HepG2 (cell line): ENCODE measurements around the gene ITCH. TPM values are rescaled to one million over a fixed set of nuclear protein-coding genes. Genes with fewer than 3 reads are reported as not detected.

Experiments used
- ATM ChIP-seq: fragments of 450-650 bp; IDR thresholded peaks from 2 replicates; pipeline ENCODE4 v1.7.1; 2017; ENCODE audit warnings: mild to moderate bottlenecking, borderline replicate concordance
- CAMTA2 ChIP-seq: sonication (generic); formaldehyde crosslinking; IDR thresholded peaks from 2 replicates; pipeline ENCODE4 v1.4.0; 2020; ENCODE audit warnings: mild to moderate bottlenecking, missing genetic modification reagents, borderline replicate concordance
- EEA1 ChIP-seq: sonication (generic); formaldehyde crosslinking; IDR thresholded peaks from 2 replicates; pipeline ENCODE4 v1.5.1; 2020; ENCODE audit warnings: mild to moderate bottlenecking, missing genetic modification reagents, borderline replicate concordance
- GLI4 ChIP-seq: sonication (generic); formaldehyde crosslinking; IDR thresholded peaks from 2 replicates; pipeline ENCODE4 v1.5.1; 2020; ENCODE audit warnings: missing genetic modification reagents, mild to moderate bottlenecking, moderate library complexity, borderline replicate concordance
- HMG20A ChIP-seq: IDR thresholded peaks from 2 replicates; pipeline ENCODE4 v1.6.1; 2016; ENCODE audit warnings: borderline replicate concordance
- HNRNPH1 ChIP-seq: fragments of 200-400 bp; formaldehyde crosslinking; optimal IDR thresholded peaks from 2 replicates; pipeline ENCODE3; 2017; ENCODE audit warnings: mild to moderate bottlenecking, low read depth, low read length
- NCOA1 ChIP-seq: sonication (generic); formaldehyde crosslinking; IDR thresholded peaks from 2 replicates; pipeline ENCODE4 v1.9.0; 2021; ENCODE audit warnings: missing genetic modification reagents
- NFIB ChIP-seq: sonication (generic); formaldehyde crosslinking; IDR thresholded peaks from 2 replicates; pipeline ENCODE4 v1.9.0; 2021; ENCODE audit warnings: missing genetic modification reagents, mild to moderate bottlenecking, borderline replicate concordance
- NR2C2 ChIP-seq: sonication (generic); formaldehyde crosslinking; IDR thresholded peaks from 2 replicates; pipeline ENCODE4 v1.4.0; 2020; ENCODE audit warnings: missing genetic modification reagents, mild to moderate bottlenecking, moderate library complexity, borderline replicate concordance
- SP4 ChIP-seq: sonication (generic); formaldehyde crosslinking; IDR thresholded peaks from 2 replicates; pipeline ENCODE4 v1.8.1; 2023; ENCODE audit warnings: mild to moderate bottlenecking, missing genetic modification reagents
- TCF7 ChIP-seq: sonication (generic); IDR thresholded peaks from 2 replicates; pipeline ENCODE4 v1.6.1; 2016; ENCODE audit warnings: antibody characterized with exemption, low read depth
- ZIK1 ChIP-seq: sonication (generic); formaldehyde crosslinking; IDR thresholded peaks from 2 replicates; pipeline ENCODE4 v1.5.0; 2020; ENCODE audit warnings: mild to moderate bottlenecking, low read depth, missing genetic modification reagents, borderline replicate concordance
- ZMYM4 ChIP-seq: sonication (generic); formaldehyde crosslinking; IDR thresholded peaks from 2 replicates; pipeline ENCODE4 v1.8.1; 2023; ENCODE audit warnings: mild to moderate bottlenecking, missing genetic modification reagents
- ZNF296 ChIP-seq: sonication (generic); formaldehyde crosslinking; conservative IDR thresholded peaks from 2 replicates; pipeline ENCODE4 v1.5.0; 2020; ENCODE audit warnings: mild to moderate bottlenecking, missing genetic modification reagents
- ZNF331 ChIP-seq: sonication (generic); formaldehyde crosslinking; IDR thresholded peaks from 2 replicates; pipeline ENCODE4 v1.4.0; 2020; ENCODE audit warnings: missing genetic modification reagents
- ZNF496 ChIP-seq: sonication (generic); formaldehyde crosslinking; IDR thresholded peaks from 2 replicates; pipeline ENCODE4 v1.8.1; 2023; ENCODE audit warnings: mild to moderate bottlenecking, moderate library complexity, missing genetic modification reagents; ENCODE audit not compliant: insufficient replicate concordance
- ZNF772 ChIP-seq: sonication (generic); formaldehyde crosslinking; IDR thresholded peaks from 2 replicates; pipeline ENCODE4 v1.5.0; 2020; ENCODE audit warnings: mild to moderate bottlenecking, missing genetic modification reagents
- polyA plus RNA-seq, 8 experiments: library from polyadenylated mRNA; depleted of rRNA in 3 of 8; stranded (reverse) in 7 of 8; unstranded in 1 of 8; fragments of >200 nt; fragmentation: Illumina TruSeq in 4 of 8; extraction: Trizol in 4 of 8; gene quantifications; 2 replicates each; pipeline versions ENCODE4 v1.2.1 to v1.2.3, GENCODE V29; 2011 to 2016; ENCODE audit warnings: low read depth in 4 of 8, missing spikeins in 1 of 8, mixed read lengths in 1 of 8; ENCODE audit not compliant: insufficient read depth in 1 of 8
- total RNA-seq, 5 experiments: library from RNA; depleted of rRNA; stranded (reverse); fragments of >200 nt; fragmentation: Illumina TruSeq; extraction: Trizol; gene quantifications; 2 replicates each; pipeline ENCODE4 v1.2.3, GENCODE V29; 2016; ENCODE audit warnings: low read depth in 1 of 5
- TF ChIP-seq, protein P1 (sequence below): sonication (generic); formaldehyde crosslinking; IDR thresholded peaks from 2 replicates; pipeline ENCODE4 v1.5.1; 2020; ENCODE audit warnings: mild to moderate bottlenecking, moderate library complexity, missing genetic modification reagents
- TF ChIP-seq, protein P2 (sequence below): sonication (generic); formaldehyde crosslinking; IDR thresholded peaks from 2 replicates; pipeline ENCODE4 v1.5.0; 2020; ENCODE audit warnings: mild to moderate bottlenecking, missing genetic modification reagents
- TF ChIP-seq, protein P3 (sequence below): sonication (generic); formaldehyde crosslinking; IDR thresholded peaks from 2 replicates; pipeline ENCODE4 v1.4.0; 2020; ENCODE audit warnings: missing genetic modification reagents
- TF ChIP-seq, protein P4 (sequence below): IDR thresholded peaks from 2 replicates; pipeline ENCODE4 v1.6.1; 2016; ENCODE audit warnings: missing compliant biosample characterization, missing genetic modification reagents, borderline replicate concordance

ITCH gene
- total and polyA plus RNA-seq, 2 of the 13 experiments (the other 11 are each of a cell fraction or from before 2014, with no cell fraction given), result 20.5 to 112 TPM

DNA sequence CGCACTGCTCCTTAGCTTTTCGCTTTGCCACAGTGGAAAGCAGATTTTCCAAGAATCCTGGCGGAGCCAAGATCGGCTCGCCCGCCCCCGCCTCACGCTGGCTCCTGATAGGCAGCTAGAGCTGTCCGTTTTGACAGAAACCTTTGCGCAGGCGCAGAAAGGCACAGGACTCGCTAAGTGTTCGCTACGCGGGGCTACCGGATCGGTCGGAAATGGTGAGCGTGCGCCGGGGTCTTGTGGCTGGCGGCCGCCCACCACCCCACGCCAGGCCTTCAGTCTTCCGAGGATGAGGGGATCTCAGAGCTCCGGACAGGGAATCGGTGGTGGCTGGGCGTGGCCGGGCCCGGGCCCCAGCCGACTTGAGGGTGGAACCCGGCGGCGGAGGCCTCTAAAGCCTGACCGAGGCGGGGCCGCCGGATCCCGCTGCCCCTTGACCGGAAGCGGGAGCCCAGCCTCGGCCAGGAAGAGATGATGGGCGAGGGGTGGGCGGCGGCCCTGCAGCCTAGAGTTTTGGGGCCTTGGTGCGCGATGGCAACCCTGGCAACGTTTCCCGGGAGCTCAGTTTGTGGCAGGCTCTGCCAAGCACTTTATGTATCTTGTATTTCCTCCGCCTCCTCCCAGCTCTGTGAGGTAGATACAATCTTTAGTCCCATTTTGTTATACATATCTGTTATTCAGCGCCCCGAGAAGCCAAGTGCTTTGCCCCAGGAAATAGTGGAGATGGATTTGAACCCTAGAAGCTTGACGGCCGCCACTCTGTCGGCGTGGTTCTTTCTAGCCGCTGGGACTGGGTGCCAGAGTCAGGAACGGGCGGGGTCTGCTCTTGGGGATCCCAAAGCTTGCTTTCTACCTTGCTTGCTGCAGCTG is 153.4 kb downstream of the ITCH start, which contains the start of gene DYNLRB1 (continued):
- peak; percentile 96; the same call in 1 of the 2 replicates for TF ChIP-seq GLI4 (CRISPR knock-in tag)
- no peak for TF ChIP-seq NFIB
- TF ChIP-seq, protein P1, sequence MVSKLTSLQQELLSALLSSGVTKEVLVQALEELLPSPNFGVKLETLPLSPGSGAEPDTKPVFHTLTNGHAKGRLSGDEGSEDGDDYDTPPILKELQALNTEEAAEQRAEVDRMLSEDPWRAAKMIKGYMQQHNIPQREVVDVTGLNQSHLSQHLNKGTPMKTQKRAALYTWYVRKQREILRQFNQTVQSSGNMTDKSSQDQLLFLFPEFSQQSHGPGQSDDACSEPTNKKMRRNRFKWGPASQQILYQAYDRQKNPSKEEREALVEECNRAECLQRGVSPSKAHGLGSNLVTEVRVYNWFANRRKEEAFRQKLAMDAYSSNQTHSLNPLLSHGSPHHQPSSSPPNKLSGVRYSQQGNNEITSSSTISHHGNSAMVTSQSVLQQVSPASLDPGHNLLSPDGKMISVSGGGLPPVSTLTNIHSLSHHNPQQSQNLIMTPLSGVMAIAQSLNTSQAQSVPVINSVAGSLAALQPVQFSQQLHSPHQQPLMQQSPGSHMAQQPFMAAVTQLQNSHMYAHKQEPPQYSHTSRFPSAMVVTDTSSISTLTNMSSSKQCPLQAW (CRISPR knock-in tag), result peak; percentile 81
- TF ChIP-seq ZNF496 (CRISPR knock-in tag), result no peak
- TF ChIP-seq EEA1, result no peak
- TF ChIP-seq ZNF296 (CRISPR knock-in tag), result peak; percentile 96
- peak; percentile 26; the same call in 1 of the 2 replicates for TF ChIP-seq TCF7
- TF ChIP-seq, protein P2, sequence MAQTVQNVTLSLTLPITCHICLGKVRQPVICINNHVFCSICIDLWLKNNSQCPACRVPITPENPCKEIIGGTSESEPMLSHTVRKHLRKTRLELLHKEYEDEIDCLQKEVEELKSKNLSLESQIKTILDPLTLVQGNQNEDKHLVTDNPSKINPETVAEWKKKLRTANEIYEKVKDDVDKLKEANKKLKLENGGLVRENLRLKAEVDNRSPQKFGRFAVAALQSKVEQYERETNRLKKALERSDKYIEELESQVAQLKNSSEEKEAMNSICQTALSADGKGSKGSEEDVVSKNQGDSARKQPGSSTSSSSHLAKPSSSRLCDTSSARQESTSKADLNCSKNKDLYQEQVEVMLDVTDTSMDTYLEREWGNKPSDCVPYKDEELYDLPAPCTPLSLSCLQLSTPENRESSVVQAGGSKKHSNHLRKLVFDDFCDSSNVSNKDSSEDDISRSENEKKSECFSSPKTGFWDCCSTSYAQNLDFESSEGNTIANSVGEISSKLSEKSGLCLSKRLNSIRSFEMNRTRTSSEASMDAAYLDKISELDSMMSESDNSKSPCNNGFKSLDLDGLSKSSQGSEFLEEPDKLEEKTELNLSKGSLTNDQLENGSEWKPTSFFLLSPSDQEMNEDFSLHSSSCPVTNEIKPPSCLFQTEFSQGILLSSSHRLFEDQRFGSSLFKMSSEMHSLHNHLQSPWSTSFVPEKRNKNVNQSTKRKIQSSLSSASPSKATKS (CRISPR knock-in tag), result no peak
- TF ChIP-seq ZNF331 (CRISPR knock-in tag), result peak; percentile 78
- no peak; the same call in 1 of the 2 replicates for TF ChIP-seq HMG20A (CRISPR knock-in tag)
- peak; percentile 40; the same call in 1 of the 2 replicates for TF ChIP-seq CAMTA2 (CRISPR knock-in tag)
- TF ChIP-seq ZIK1 (CRISPR knock-in tag), result 0 out of 2 replicates have a peak, but pooled peaks have one; percentile 92
- TF ChIP-seq SP4, result peak; percentile 73; the same call in 1 of the 2 replicates
- TF ChIP-seq ZMYM4 (CRISPR knock-in tag), result peak; percentile 87
- no peak for TF ChIP-seq ATM
- TF ChIP-seq, protein P3, sequence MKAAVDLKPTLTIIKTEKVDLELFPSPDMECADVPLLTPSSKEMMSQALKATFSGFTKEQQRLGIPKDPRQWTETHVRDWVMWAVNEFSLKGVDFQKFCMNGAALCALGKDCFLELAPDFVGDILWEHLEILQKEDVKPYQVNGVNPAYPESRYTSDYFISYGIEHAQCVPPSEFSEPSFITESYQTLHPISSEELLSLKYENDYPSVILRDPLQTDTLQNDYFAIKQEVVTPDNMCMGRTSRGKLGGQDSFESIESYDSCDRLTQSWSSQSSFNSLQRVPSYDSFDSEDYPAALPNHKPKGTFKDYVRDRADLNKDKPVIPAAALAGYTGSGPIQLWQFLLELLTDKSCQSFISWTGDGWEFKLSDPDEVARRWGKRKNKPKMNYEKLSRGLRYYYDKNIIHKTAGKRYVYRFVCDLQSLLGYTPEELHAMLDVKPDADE (CRISPR knock-in tag), result no peak
- TF ChIP-seq ZNF772 (CRISPR knock-in tag), result peak; percentile 69
- TF ChIP-seq NCOA1, result peak; percentile 48; the same call in 1 of the 2 replicates
- TF ChIP-seq NR2C2 (CRISPR knock-in tag), result no peak; the same call in 1 of the 2 replicates
- no peak for TF ChIP-seq HNRNPH1
- TF ChIP-seq, protein P4, sequence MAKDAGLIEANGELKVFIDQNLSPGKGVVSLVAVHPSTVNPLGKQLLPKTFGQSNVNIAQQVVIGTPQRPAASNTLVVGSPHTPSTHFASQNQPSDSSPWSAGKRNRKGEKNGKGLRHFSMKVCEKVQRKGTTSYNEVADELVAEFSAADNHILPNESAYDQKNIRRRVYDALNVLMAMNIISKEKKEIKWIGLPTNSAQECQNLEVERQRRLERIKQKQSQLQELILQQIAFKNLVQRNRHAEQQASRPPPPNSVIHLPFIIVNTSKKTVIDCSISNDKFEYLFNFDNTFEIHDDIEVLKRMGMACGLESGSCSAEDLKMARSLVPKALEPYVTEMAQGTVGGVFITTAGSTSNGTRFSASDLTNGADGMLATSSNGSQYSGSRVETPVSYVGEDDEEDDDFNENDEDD (CRISPR knock-in tag), result peak; percentile 70; the same call in 1 of the 2 replicates
